Activated CD4-positive, CD25-positive, alpha-beta regulatory T cell treated with anti-CD3 and anti-CD28 coated beads, Interleukin-2, amount 50 U/mL, for 16 hours (primary cell): Measurements from ENCODE around the gene CTDNEP1.

Source experiments
- DNase-seq: peaks from one replicate; pipeline ENCODE4 v3.0.0-alpha.2; 2020; ENCODE audit warnings: low read depth, low spot score

The CTDNEP1 gene

GRCh38 chr17:7228920-7229319 is 22.6 kb downstream of the CTDNEP1 start:
- DNase-seq, result no peak

- no peak for DNase-seq
Observed at GRCh38 chr17:7226721-7227710, 24.5 kb downstream of the CTDNEP1 start.

- no peak for DNase-seq
Observed at GRCh38 chr17:7225711-7226331, 25.7 kb downstream of the CTDNEP1 start.

GRCh38 chr17:7224661-7225111 is 26.8 kb downstream of the CTDNEP1 start:
- DNase-seq, result no peak

DNA sequence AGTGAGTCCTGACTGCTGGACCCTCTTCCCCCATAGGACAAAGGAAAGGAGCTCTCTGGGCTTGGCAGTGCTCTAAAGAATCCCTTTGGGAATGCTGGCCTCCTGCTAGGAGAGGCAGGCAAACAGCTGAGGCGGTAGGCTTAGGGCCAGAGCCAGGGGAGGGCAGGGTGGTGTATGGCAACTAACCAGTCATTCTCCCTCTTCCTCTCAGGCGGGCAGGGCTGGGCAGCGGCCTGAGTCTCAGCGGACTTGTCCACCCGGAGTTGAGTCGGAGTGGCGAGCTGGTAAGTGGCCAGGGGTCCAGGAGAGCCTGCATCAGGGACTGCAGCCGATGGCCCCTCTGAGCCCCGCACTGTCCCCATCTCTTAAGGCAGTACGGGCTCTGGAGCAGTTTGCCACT is 27.4 kb downstream of the CTDNEP1 start:
- DNase-seq, result no peak

DNA sequence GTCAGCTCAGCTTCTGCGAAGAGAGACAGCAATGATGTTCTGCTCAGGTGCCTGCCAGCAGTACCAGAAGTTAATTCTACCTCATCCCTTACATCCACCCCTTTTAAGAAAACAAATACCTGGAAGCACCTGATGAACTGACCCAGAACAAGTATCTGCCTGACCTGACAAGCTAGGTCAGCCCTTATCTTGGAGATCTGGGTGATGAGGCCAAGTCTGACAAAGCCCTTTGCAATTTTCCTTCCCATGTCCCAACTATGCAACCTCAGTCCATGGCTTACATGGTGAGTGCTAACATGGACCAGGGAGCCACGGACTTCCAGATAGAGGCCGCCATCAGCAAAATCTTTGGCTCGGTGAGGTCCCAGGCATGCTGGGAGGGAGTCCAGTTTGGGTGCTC is 28.2 kb downstream of the CTDNEP1 start:
- no peak for DNase-seq

DNA sequence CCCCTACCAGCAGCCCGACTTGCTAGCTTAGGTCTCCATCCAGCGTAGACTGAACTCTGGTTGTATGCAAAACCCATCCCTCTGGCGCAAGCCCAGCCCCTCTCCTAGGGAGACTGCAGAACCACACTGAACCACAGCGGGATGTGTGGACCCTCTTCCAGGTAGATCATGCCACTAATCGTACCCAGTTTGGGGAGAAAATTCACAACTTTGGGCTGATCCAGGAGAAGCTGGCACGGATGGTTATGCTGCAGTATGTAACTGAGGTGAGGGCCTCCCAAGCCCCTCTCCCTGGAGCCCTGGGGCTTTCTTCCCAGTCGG is 28.6 kb downstream of the CTDNEP1 start:
- no peak for DNase-seq

GRCh38 chr17:7222093-7222971 is 29.2 kb downstream of the CTDNEP1 start:
- no peak for DNase-seq

GRCh38 chr17:7221278-7222092 is 30.0 kb downstream of the CTDNEP1 start:
- DNase-seq, result no peak

GRCh38 chr17:7220593-7221277 is 30.8 kb downstream of the CTDNEP1 start:
- no peak for DNase-seq

- DNase-seq, result peak; percentile 55
Observed at GRCh38 chr17:7219812-7220592, 31.5 kb downstream of the CTDNEP1 start, which contains the start of the genes ACADVL and DLG4. TSS of gene ACADVL (plus strand) at chr17:7219938. CDS start at chr17:7219985, 47 bp downstream. TSS of gene DLG4 (minus strand) at chr17:7219836.

DNA sequence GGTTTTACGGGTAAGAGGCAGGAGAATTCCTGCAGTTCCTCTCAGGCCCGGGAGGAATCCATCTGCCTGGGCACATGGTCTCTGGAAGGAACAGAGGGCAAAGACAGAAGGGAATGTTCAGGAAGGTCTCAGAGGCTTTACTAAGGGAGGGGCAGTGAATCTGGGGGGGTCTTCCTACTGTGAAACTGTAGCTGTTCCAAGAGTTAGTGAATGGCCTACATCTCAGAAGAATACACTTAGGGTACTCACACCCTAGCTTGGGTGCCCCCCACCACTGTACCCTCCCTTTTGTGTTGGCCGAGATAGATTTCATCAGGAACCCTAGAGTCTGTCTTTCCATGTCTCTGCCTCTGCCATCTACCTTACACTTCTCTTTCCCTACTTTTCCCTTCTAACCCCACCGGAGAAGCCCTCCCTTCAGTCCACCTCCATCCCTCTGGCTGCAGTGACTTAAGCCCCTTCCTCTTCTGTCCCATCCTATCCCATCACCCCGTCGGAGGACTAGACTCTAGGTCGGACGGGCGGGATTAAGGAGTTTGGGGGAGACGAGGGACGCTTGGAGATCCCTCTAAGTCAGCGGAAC is 32.2 kb downstream of the CTDNEP1 start:
- DNase-seq, result no peak

GRCh38 chr17:7218758-7219157 is 32.8 kb downstream of the CTDNEP1 start:
- DNase-seq, result no peak

DNA sequence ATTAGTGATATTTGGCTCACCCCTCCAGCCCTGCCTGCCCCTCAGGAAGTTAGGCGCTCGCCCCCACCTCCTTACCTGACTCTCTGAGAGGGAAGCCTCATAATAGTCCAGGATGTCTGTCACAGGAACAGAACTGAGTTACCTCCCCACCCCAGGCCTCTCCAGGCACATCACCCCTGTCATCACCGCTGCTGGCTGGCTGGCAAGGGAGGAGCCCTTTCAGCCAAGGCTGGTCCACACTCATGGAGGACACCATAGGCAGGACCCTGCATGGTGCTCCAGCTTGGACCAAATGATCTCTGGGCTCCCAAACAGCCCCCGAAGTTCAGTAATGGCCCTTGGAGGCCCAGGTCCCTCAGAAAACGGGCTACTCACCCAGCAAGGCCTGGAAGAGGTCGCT is 33.4 kb downstream of the CTDNEP1 start:
- DNase-seq, result no peak

GRCh38 chr17:7217113-7217987 is 34.2 kb downstream of the CTDNEP1 start:
- DNase-seq, result no peak

- no peak for DNase-seq
Observed at GRCh38 chr17:7216242-7217112, 35.1 kb downstream of the CTDNEP1 start.

GRCh38 chr17:7215652-7216180 is 35.8 kb downstream of the CTDNEP1 start:
- no peak for DNase-seq
